ENCODE results near the gene SLC2A4RG. TPM values are rescaled to one million over a fixed set of nuclear protein-coding genes. Genes with fewer than 3 reads are reported as not detected.

SLC2A4RG gene
- total and polyA plus RNA-seq, 2 experiments from 2014 or later = 46.6 to 177 TPM

- no peak overlapping the region for H3K4me3 ChIP-seq
- H3K27ac ChIP-seq = peak overlapping the region; percentile 43
- TF ChIP-seq CTCF (IDR thresholded peaks at IDR 0.05; ENCODE audit: low read depth, low read length) = no peak
- peaks cover 13% of the 10 kb centered on the region for H3K4me1 ChIP-seq (ENCODE audit: low read depth)
- H3K27me3 ChIP-seq = no peaks in the 10 kb centered on the region
- H3K36me3 ChIP-seq = peaks cover 30% of the 10 kb centered on the region
- H3K9me3 ChIP-seq (ENCODE audit: low read depth) = no peaks in the 10 kb centered on the region
- no peak for DNase-seq (ENCODE audit: low read depth in 1 of 2, low spot score in 1 of 2)
Measured at GRCh38 chr20:63744158-63744557, 4.6 kb downstream of the SLC2A4RG start.

- Histone ChIP-seq H3K4me3 (no peak overlapping the region), H3K36me3 (peaks cover 30% of the 10 kb centered on the region), H3K4me1 (ENCODE audit: low read depth) (peaks cover 13% of the 10 kb centered on the region), H3K9me3 (ENCODE audit: low read depth) (no peaks in the 10 kb centered on the region), H3K27ac (peak overlapping the region; percentile 43), H3K27me3 (no peaks in the 10 kb centered on the region)
- no peak for TF ChIP-seq CTCF (IDR thresholded peaks at IDR 0.05; ENCODE audit: low read depth, low read length)
- no peak for DNase-seq (ENCODE audit: low read depth in 1 of 2, low spot score in 1 of 2)
Measured at GRCh38 chr20:63744574-63745423, 5.2 kb downstream of the SLC2A4RG start.

- H3K4me3 ChIP-seq = no peak overlapping the region
- H3K27me3 ChIP-seq = no peaks in the 10 kb centered on the region
- peaks cover 30% of the 10 kb centered on the region for H3K36me3 ChIP-seq
- peak overlapping the region; percentile 43 for H3K27ac ChIP-seq
- H3K4me1 ChIP-seq (ENCODE audit: low read depth) = peaks cover 13% of the 10 kb centered on the region
- no peak for DNase-seq (ENCODE audit: low read depth in 1 of 2, low spot score in 1 of 2)
- H3K9me3 ChIP-seq (ENCODE audit: low read depth) = no peaks in the 10 kb centered on the region
- no peak for TF ChIP-seq CTCF (IDR thresholded peaks at IDR 0.05; ENCODE audit: low read depth, low read length)
Measured at GRCh38 chr20:63745424-63745805, 5.8 kb downstream of the SLC2A4RG start.

GRCh38 chr20:63745961-63746731, 6.6 kb downstream of the SLC2A4RG start:
- no peak for TF ChIP-seq CTCF (IDR thresholded peaks at IDR 0.05; ENCODE audit: low read depth, low read length)
- no peak for DNase-seq (ENCODE audit: low read depth in 1 of 2, low spot score in 1 of 2)
- Histone ChIP-seq H3K27ac (no peak overlapping the region), H3K36me3 (peaks cover 35% of the 10 kb centered on the region), H3K4me3 (no peak overlapping the region), H3K9me3 (ENCODE audit: low read depth) (no peaks in the 10 kb centered on the region), H3K4me1 (ENCODE audit: low read depth) (peaks cover 12% of the 10 kb centered on the region), H3K27me3 (no peaks in the 10 kb centered on the region)

- H3K27ac ChIP-seq = no peak overlapping the region
- no peak for DNase-seq (ENCODE audit: low read depth in 1 of 2, low spot score in 1 of 2)
- peaks cover 35% of the 10 kb centered on the region for H3K36me3 ChIP-seq
- H3K9me3 ChIP-seq (ENCODE audit: low read depth) = no peaks in the 10 kb centered on the region
- TF ChIP-seq CTCF (IDR thresholded peaks at IDR 0.05; ENCODE audit: low read depth, low read length) = no peak
- no peak overlapping the region for H3K4me3 ChIP-seq
- peaks cover 6% of the 10 kb centered on the region for H3K4me1 ChIP-seq (ENCODE audit: low read depth)
- H3K27me3 ChIP-seq = no peaks in the 10 kb centered on the region
Measured at GRCh38 chr20:63746751-63747315, 7.3 kb downstream of the SLC2A4RG start.

All from cardiac muscle cell (in vitro differentiated cells and primary cell).